HepG2 (cell line): ENCODE results near the gene CSKMT. TPM values are rescaled to one million over a fixed set of nuclear protein-coding genes. Genes with fewer than 3 reads are reported as not detected.

ENCODE experiments used
- GABPA ChIP-seq, 2 experiments: IDR thresholded peaks; 2 replicates each; pipeline ENCODE4 v1.6.1; 2011 to 2016; ENCODE audit warnings: low read depth in 2 of 2, low read length in 1 of 2, missing biosample characterization in 1 of 2, missing genetic modification characterization in 1 of 2
- HHEX ChIP-seq: IDR thresholded peaks from 2 replicates; pipeline ENCODE4 v1.6.1; 2016; ENCODE audit warnings: control low read depth
- KLF6 ChIP-seq: IDR thresholded peaks from 2 replicates; pipeline ENCODE4 v1.8.0; 2016; ENCODE audit warnings: missing biosample characterization, missing genetic modification reagents
- MED8 ChIP-seq: sonication (generic); formaldehyde crosslinking; IDR thresholded peaks from 2 replicates; pipeline ENCODE4 v1.8.1; 2023; ENCODE audit warnings: mild to moderate bottlenecking, missing genetic modification reagents; ENCODE audit not compliant: insufficient replicate concordance
- MYNN ChIP-seq: sonication (generic); formaldehyde crosslinking; IDR thresholded peaks from 2 replicates; pipeline ENCODE4 v1.4.0; 2020; ENCODE audit warnings: mild to moderate bottlenecking, low read depth, missing genetic modification reagents
- MYPOP ChIP-seq: sonication (generic); formaldehyde crosslinking; IDR thresholded peaks from 2 replicates; pipeline ENCODE4 v1.8.1; 2023; ENCODE audit warnings: mild to moderate bottlenecking, moderate library complexity, missing genetic modification reagents
- NFYB ChIP-seq: sonication (generic); formaldehyde crosslinking; IDR thresholded peaks from 2 replicates; pipeline ENCODE4 v1.4.0; 2020; ENCODE audit warnings: missing genetic modification reagents
- NRL ChIP-seq: sonication (generic); formaldehyde crosslinking; IDR thresholded peaks from 2 replicates; pipeline ENCODE4 v1.5.0; 2020; ENCODE audit warnings: missing genetic modification reagents, mild to moderate bottlenecking, moderate library complexity, borderline replicate concordance
- SNAI1 ChIP-seq: sonication (generic); formaldehyde crosslinking; IDR thresholded peaks from 2 replicates; pipeline ENCODE4 v1.5.0; 2020; ENCODE audit warnings: mild to moderate bottlenecking, missing genetic modification reagents, borderline replicate concordance
- SUZ12 ChIP-seq: fragments of 150-350 bp; IDR thresholded peaks from 2 replicates; pipeline ENCODE4 v1.6.1; 2014; ENCODE audit warnings: low read depth, low read length
- ZNF3 ChIP-seq: IDR thresholded peaks from 2 replicates; pipeline ENCODE4 v1.7.0; 2017; ENCODE audit warnings: inconsistent platforms
- ZNF530 ChIP-seq: sonication (generic); formaldehyde crosslinking; IDR thresholded peaks from 2 replicates; pipeline ENCODE4 v1.5.0; 2020; ENCODE audit warnings: low read depth, mild to moderate bottlenecking, missing genetic modification reagents
- ZNF619 ChIP-seq: sonication (generic); formaldehyde crosslinking; IDR thresholded peaks from 2 replicates; pipeline ENCODE4 v1.4.0; 2020; ENCODE audit warnings: mild to moderate bottlenecking, missing genetic modification reagents
- ZNF737 ChIP-seq: sonication (generic); formaldehyde crosslinking; IDR thresholded peaks from 2 replicates; pipeline ENCODE4 v1.5.0; 2020; ENCODE audit warnings: missing genetic modification reagents, mild to moderate bottlenecking, borderline replicate concordance
- ZSCAN5A ChIP-seq: sonication (generic); formaldehyde crosslinking; IDR thresholded peaks from 2 replicates; pipeline ENCODE4 v1.8.0; 2022; ENCODE audit warnings: mild to moderate bottlenecking, missing genetic modification reagents, borderline replicate concordance
- polyA plus RNA-seq, 8 experiments: library from polyadenylated mRNA; depleted of rRNA in 3 of 8; stranded (reverse) in 7 of 8; unstranded in 1 of 8; fragments of >200 nt; fragmentation: Illumina TruSeq in 4 of 8; extraction: Trizol in 4 of 8; gene quantifications; 2 replicates each; pipeline versions ENCODE4 v1.2.1 to v1.2.3, GENCODE V29; 2011 to 2016; ENCODE audit warnings: low read depth in 4 of 8, missing spikeins in 1 of 8, mixed read lengths in 1 of 8; ENCODE audit not compliant: insufficient read depth in 1 of 8
- total RNA-seq, 5 experiments: library from RNA; depleted of rRNA; stranded (reverse); fragments of >200 nt; fragmentation: Illumina TruSeq; extraction: Trizol; gene quantifications; 2 replicates each; pipeline ENCODE4 v1.2.3, GENCODE V29; 2016; ENCODE audit warnings: low read depth in 1 of 5
- TF ChIP-seq, protein P1 (sequence below): sonication (generic); formaldehyde crosslinking; IDR thresholded peaks from 2 replicates; pipeline ENCODE4 v1.5.0; 2020; ENCODE audit warnings: mild to moderate bottlenecking, missing genetic modification reagents, moderate library complexity
- TF ChIP-seq, protein P2 (sequence below): sonication (generic); formaldehyde crosslinking; IDR thresholded peaks from 2 replicates; pipeline ENCODE4 v1.9.0; 2022; ENCODE audit warnings: missing genetic modification reagents, mild to moderate bottlenecking, borderline replicate concordance
- TF ChIP-seq, protein P3 (sequence below): sonication (generic); formaldehyde crosslinking; conservative IDR thresholded peaks from 2 replicates; pipeline ENCODE4 v1.4.0; 2020; ENCODE audit warnings: mild to moderate bottlenecking, missing genetic modification reagents, moderate library complexity

CSKMT gene
- total and polyA plus RNA-seq, 2 of the 13 experiments (the other 11 are each of a cell fraction or from before 2014, with no cell fraction given), result 7.6 to 31.8 TPM

GRCh38 chr11:62621567-62622470 lies 43.3 kb upstream of the CSKMT start, which contains the start of gene B3GAT3 (continued):
- no peak for TF ChIP-seq ZSCAN5A (CRISPR knock-in tag)
- peak; percentile 57 for TF ChIP-seq MED8
- TF ChIP-seq, protein P1, sequence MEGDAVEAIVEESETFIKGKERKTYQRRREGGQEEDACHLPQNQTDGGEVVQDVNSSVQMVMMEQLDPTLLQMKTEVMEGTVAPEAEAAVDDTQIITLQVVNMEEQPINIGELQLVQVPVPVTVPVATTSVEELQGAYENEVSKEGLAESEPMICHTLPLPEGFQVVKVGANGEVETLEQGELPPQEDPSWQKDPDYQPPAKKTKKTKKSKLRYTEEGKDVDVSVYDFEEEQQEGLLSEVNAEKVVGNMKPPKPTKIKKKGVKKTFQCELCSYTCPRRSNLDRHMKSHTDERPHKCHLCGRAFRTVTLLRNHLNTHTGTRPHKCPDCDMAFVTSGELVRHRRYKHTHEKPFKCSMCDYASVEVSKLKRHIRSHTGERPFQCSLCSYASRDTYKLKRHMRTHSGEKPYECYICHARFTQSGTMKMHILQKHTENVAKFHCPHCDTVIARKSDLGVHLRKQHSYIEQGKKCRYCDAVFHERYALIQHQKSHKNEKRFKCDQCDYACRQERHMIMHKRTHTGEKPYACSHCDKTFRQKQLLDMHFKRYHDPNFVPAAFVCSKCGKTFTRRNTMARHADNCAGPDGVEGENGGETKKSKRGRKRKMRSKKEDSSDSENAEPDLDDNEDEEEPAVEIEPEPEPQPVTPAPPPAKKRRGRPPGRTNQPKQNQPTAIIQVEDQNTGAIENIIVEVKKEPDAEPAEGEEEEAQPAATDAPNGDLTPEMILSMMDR (CRISPR knock-in tag), result peak; percentile 39
- TF ChIP-seq NRL (CRISPR knock-in tag), result peak; percentile 81
- peak; percentile 52; the same call in 1 of the 2 replicates for TF ChIP-seq NFYB
- no peak for TF ChIP-seq ZNF737 (CRISPR knock-in tag)
- TF ChIP-seq ZNF3, result no peak
- TF ChIP-seq ZNF530 (CRISPR knock-in tag), result no peak
- TF ChIP-seq MYPOP, result peak; percentile 47; the same call in 1 of the 2 replicates
- TF ChIP-seq SNAI1 (CRISPR knock-in tag), result no peak
- TF ChIP-seq KLF6 (CRISPR knock-in tag), result peak; percentile 83; the same call in 1 of the 2 replicates
- TF ChIP-seq HHEX, result no peak
- no peak for TF ChIP-seq SUZ12
- no peak; the same call in 1 of the 2 replicates for TF ChIP-seq ZNF619
- TF ChIP-seq GABPA (IDR thresholded peaks at IDR 0.05; ENCODE audit: low read depth, low read length), result peak; percentile 97
- peak; percentile 97 for TF ChIP-seq GABPA (CRISPR knock-in tag; IDR thresholded peaks at IDR 0.05; ENCODE audit: low read depth)
- TF ChIP-seq, protein P2, sequence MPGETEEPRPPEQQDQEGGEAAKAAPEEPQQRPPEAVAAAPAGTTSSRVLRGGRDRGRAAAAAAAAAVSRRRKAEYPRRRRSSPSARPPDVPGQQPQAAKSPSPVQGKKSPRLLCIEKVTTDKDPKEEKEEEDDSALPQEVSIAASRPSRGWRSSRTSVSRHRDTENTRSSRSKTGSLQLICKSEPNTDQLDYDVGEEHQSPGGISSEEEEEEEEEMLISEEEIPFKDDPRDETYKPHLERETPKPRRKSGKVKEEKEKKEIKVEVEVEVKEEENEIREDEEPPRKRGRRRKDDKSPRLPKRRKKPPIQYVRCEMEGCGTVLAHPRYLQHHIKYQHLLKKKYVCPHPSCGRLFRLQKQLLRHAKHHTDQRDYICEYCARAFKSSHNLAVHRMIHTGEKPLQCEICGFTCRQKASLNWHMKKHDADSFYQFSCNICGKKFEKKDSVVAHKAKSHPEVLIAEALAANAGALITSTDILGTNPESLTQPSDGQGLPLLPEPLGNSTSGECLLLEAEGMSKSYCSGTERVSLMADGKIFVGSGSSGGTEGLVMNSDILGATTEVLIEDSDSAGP, result peak; percentile 84
- TF ChIP-seq, protein P3, sequence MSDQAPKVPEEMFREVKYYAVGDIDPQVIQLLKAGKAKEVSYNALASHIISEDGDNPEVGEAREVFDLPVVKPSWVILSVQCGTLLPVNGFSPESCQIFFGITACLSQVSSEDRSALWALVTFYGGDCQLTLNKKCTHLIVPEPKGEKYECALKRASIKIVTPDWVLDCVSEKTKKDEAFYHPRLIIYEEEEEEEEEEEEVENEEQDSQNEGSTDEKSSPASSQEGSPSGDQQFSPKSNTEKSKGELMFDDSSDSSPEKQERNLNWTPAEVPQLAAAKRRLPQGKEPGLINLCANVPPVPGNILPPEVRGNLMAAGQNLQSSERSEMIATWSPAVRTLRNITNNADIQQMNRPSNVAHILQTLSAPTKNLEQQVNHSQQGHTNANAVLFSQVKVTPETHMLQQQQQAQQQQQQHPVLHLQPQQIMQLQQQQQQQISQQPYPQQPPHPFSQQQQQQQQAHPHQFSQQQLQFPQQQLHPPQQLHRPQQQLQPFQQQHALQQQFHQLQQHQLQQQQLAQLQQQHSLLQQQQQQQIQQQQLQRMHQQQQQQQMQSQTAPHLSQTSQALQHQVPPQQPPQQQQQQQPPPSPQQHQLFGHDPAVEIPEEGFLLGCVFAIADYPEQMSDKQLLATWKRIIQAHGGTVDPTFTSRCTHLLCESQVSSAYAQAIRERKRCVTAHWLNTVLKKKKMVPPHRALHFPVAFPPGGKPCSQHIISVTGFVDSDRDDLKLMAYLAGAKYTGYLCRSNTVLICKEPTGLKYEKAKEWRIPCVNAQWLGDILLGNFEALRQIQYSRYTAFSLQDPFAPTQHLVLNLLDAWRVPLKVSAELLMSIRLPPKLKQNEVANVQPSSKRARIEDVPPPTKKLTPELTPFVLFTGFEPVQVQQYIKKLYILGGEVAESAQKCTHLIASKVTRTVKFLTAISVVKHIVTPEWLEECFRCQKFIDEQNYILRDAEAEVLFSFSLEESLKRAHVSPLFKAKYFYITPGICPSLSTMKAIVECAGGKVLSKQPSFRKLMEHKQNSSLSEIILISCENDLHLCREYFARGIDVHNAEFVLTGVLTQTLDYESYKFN (CRISPR knock-in tag), result peak; percentile 57
- TF ChIP-seq MYNN, result no peak; the same call in 1 of the 2 replicates
